Measurements from ENCODE around the gene TMEM250.

The TMEM250 gene

GRCh38 chr9:136132512-136133050 is 13.9 kb upstream of the TMEM250 start:
- TF ChIP-seq CTCF (IDR thresholded peaks at IDR 0.05; ENCODE audit: low read depth, low read length, missing control alignments): no peak
- no peak overlapping the region for H3K4me3 ChIP-seq (ENCODE audit: low read depth, low read length)

GRCh38 chr9:136131629-136132511 is 13.2 kb upstream of the TMEM250 start:
- DNase-seq (ENCODE audit: low read depth): no peak
- no peak overlapping the region for H3K4me3 ChIP-seq (ENCODE audit: low read depth, low read length)
- no peak for TF ChIP-seq CTCF (IDR thresholded peaks at IDR 0.05; ENCODE audit: low read depth, low read length, missing control alignments)

More at GRCh38 chr9:136132512-136133050, 13.9 kb upstream of the TMEM250 start:
- no peak for DNase-seq (ENCODE audit: low read depth)

GRCh38 chr9:136129176-136129575 is 10.5 kb upstream of the TMEM250 start:
- no peak for DNase-seq (ENCODE audit: low read depth)
- no peak overlapping the region for H3K4me3 ChIP-seq (ENCODE audit: low read depth, low read length)
- TF ChIP-seq CTCF (IDR thresholded peaks at IDR 0.05; ENCODE audit: low read depth, low read length, missing control alignments): no peak

GRCh38 chr9:136128436-136128835 is 9.8 kb upstream of the TMEM250 start:
- H3K4me3 ChIP-seq (ENCODE audit: low read depth, low read length): no peak overlapping the region
- DNase-seq (ENCODE audit: low read depth): no peak
- no peak for TF ChIP-seq CTCF (IDR thresholded peaks at IDR 0.05; ENCODE audit: low read depth, low read length, missing control alignments)

GRCh38 chr9:136127313-136127712 is 8.6 kb upstream of the TMEM250 start:
- H3K4me3 ChIP-seq (ENCODE audit: low read depth, low read length): no peak overlapping the region
- DNase-seq (ENCODE audit: low read depth): no peak
- TF ChIP-seq CTCF (IDR thresholded peaks at IDR 0.05; ENCODE audit: low read depth, low read length, missing control alignments): no peak

- no peak for DNase-seq (ENCODE audit: low read depth)
- no peak overlapping the region for H3K4me3 ChIP-seq (ENCODE audit: low read depth, low read length)
- no peak for TF ChIP-seq CTCF (IDR thresholded peaks at IDR 0.05; ENCODE audit: low read depth, low read length, missing control alignments)
Observed at GRCh38 chr9:136124976-136125692, 6.5 kb upstream of the TMEM250 start.
